HCT116 (cell line): ENCODE data around the gene UCHL3. TPM values are rescaled to one million over a fixed set of nuclear protein-coding genes. Genes with fewer than 3 reads are reported as not detected.

Experiments
- ATAC-seq: fragments of 200-7000 bp; cut with Tn5 transposase; 2 replicates; pipeline ENCODE4 v1.9.1; 2020; ENCODE audit warnings: mild to moderate bottlenecking, moderate library complexity
- BruUV-seq: library from RNA; stranded (reverse); fragments of 400-500 nt; replicated peaks from 2 replicates; lab custom pipeline; 2021; lab: Mats Ljungman, UMichigan
- CTCF ChIA-PET: fragments of 300-600 bp; sonication (Branson Sonifier 250); formaldehyde crosslinking; loops from one replicate; lab custom pipeline; 2021; ENCODE audit warnings: antibody characterized with exemption; lab: Charles Lee
- POLR2A ChIA-PET: fragments of 300-600, 350-600 bp; sonication (Branson Sonifier 250); formaldehyde crosslinking; loops from one replicate; lab custom pipeline; 2021; ENCODE audit warnings: antibody characterized with exemption; lab: Charles Lee
- RAD21 ChIA-PET, 2 experiments: fragments of 300-600 bp; sonication (Branson Sonifier 250); formaldehyde crosslinking; loops; one replicate each; lab custom pipeline; 2023; ENCODE audit warnings: low total read pairs in 2 of 2; ENCODE audit not compliant: uncharacterized antibody in 2 of 2, unreplicated experiment in 2 of 2, low non-redundant PET in 1 of 2; lab: Charles Lee
- DNase-seq: peaks from one replicate; pipeline ENCODE4 v3.0.0-alpha.2; 2010; ENCODE audit warnings: low read depth, low spot score
- H2AFZ ChIP-seq: fragments of 200-600 bp; shearing (Covaris generic), sonication (generic); 2 replicates; pipeline ENCODE4 v1.6.1; 2017; ENCODE audit warnings: low read depth, mixed run types, mixed read lengths, antibody characterized with exemption, low read length; ENCODE audit not compliant: poor library complexity, severe bottlenecking
- H3K27ac ChIP-seq: 2 replicates; pipeline ENCODE4 v1.5.1; 2012; ENCODE audit warnings: low read depth, low read length
- H3K27me3 ChIP-seq: fragments of 200-600 bp; sonication (generic); 2 replicates; pipeline ENCODE4 v1.6.1; 2016; ENCODE audit warnings: mixed run types, low read length, mixed read lengths; ENCODE audit not compliant: insufficient read depth
- H3K36me3 ChIP-seq, 2 experiments: fragments of 200-500 bp in 1 of 2; fragments of 200-600 bp in 1 of 2; sonication (Bioruptor generic) in 1 of 2; sonication (generic) in 1 of 2; 2 replicates each; pipeline versions ENCODE4 v1.5.1 to v1.6.1; 2014 to 2016; ENCODE audit warnings: low read length in 2 of 2, inconsistent platforms in 1 of 2, mixed read lengths in 1 of 2, mixed run types in 1 of 2; ENCODE audit not compliant: insufficient read depth in 2 of 2, control insufficient read depth in 1 of 2
- H3K4me1 ChIP-seq, 2 experiments: fragments of 200-600 bp in 1 of 2; sonication (generic) in 1 of 2; 2 replicates each; pipeline versions ENCODE4 v1.5.1 to v1.6.1; 2012 to 2017; ENCODE audit warnings: low read length in 2 of 2, inconsistent platforms in 1 of 2, mild to moderate bottlenecking in 1 of 2, mixed read lengths in 1 of 2, mixed run types in 1 of 2, moderate library complexity in 1 of 2; ENCODE audit not compliant: insufficient read depth in 2 of 2, control insufficient read depth in 1 of 2
- H3K4me2 ChIP-seq: fragments of 200-600 bp; sonication (generic); 2 replicates; pipeline ENCODE4 v1.6.1; 2017; ENCODE audit warnings: mixed run types, low read length, mixed read lengths
- H3K4me3 ChIP-seq, 2 experiments: fragments of 200-600 bp in 1 of 2; sonication (generic) in 1 of 2; replicated peaks in 1 of 2; 2 replicates each; pipeline ENCODE4 v1.5.1; 2011 to 2016; ENCODE audit warnings: low read length in 2 of 2, control low read depth in 1 of 2, low read depth in 1 of 2, mild to moderate bottlenecking in 1 of 2, mixed read lengths in 1 of 2, mixed run types in 1 of 2
- H3K79me2 ChIP-seq: fragments of 200-600 bp; sonication (generic); 2 replicates; pipeline ENCODE4 v1.6.1; 2017; ENCODE audit warnings: mild to moderate bottlenecking, mixed run types, low read length, moderate library complexity, mixed read lengths; ENCODE audit not compliant: insufficient read depth
- H3K9ac ChIP-seq: fragments of 200-600 bp; sonication (generic); 2 replicates; pipeline ENCODE4 v1.6.1; 2016; ENCODE audit warnings: low read length, mixed read lengths
- H3K9me2 ChIP-seq: fragments of 200-600 bp; sonication (generic), shearing (Covaris generic); 2 replicates; pipeline ENCODE4 v1.6.1; 2017; ENCODE audit warnings: mixed run types, mild to moderate bottlenecking, moderate library complexity; ENCODE audit not compliant: insufficient read depth
- H3K9me3 ChIP-seq, 2 experiments: fragments of 200-500 bp in 1 of 2; fragments of 200-600 bp in 1 of 2; sonication (Bioruptor generic) in 1 of 2; sonication (generic) in 1 of 2; 2 replicates each; pipeline ENCODE4 v1.6.1; 2014 to 2017; ENCODE audit warnings: low read length in 2 of 2, mixed read lengths in 2 of 2, inconsistent platforms in 1 of 2, low read depth in 1 of 2, mild to moderate bottlenecking in 1 of 2, mixed run types in 1 of 2, moderate library complexity in 1 of 2; ENCODE audit not compliant: control insufficient read depth in 1 of 2, insufficient read depth in 1 of 2
- H4K20me1 ChIP-seq: fragments of 200-600 bp; sonication (generic), shearing (Covaris generic); 2 replicates; pipeline ENCODE4 v1.6.1; 2017; ENCODE audit warnings: mixed run types, mild to moderate bottlenecking, moderate library complexity; ENCODE audit not compliant: insufficient read depth
- ELF1 ChIP-seq: IDR thresholded peaks from 2 replicates; pipeline ENCODE4 v1.6.1; 2012; ENCODE audit warnings: low read depth, borderline replicate concordance
- EZH2phosphoT487 ChIP-seq: fragments of 200-600 bp; IDR thresholded peaks from 2 replicates; pipeline ENCODE4 v1.6.1; 2018; ENCODE audit warnings: antibody characterized with exemption, borderline replicate concordance
- FOSL1 ChIP-seq: IDR thresholded peaks from 2 replicates; pipeline ENCODE4 v1.6.1; 2012; ENCODE audit warnings: low read depth
- JUND ChIP-seq: IDR thresholded peaks from 2 replicates; pipeline ENCODE4 v1.6.1; 2012
- POLR2AphosphoS5 ChIP-seq: IDR thresholded peaks from 2 replicates; pipeline ENCODE4 v1.6.1; 2011; ENCODE audit warnings: mild to moderate bottlenecking, low read depth, low read length, moderate library complexity
- SRF ChIP-seq: IDR thresholded peaks from 2 replicates; pipeline ENCODE4 v1.6.1; 2012; ENCODE audit warnings: low read depth
- TCF7L2 ChIP-seq: IDR thresholded peaks from 2 replicates; pipeline ENCODE4 v1.7.0; 2011; ENCODE audit warnings: borderline replicate concordance, inconsistent platforms; ENCODE audit not compliant: insufficient read depth, insufficient read length; ENCODE audit errors: extremely low read depth
- YY1 ChIP-seq: IDR thresholded peaks from 2 replicates; pipeline ENCODE4 v1.6.1; 2011; ENCODE audit warnings: low read length, low read depth, moderate library complexity, mild to moderate bottlenecking; ENCODE audit not compliant: insufficient replicate concordance; ENCODE audit errors: extremely low read depth
- ZFX ChIP-seq: fragments of 450-650 bp; IDR thresholded peaks from 2 replicates; pipeline ENCODE4 v1.6.1; 2017
- ZNF274 ChIP-seq: fragments of 200-500 bp; sonication (Bioruptor generic); IDR thresholded peaks from 2 replicates; pipeline ENCODE4 v1.6.1; 2014; ENCODE audit warnings: mild to moderate bottlenecking, low read depth, low read length, inconsistent platforms
- intact Hi-C: fragments of 100-400 bp; cut with micrococcal nuclease; formaldehyde crosslinking; loops from 2 replicates; pipeline ENCODE4 v1.10.0; 2022
- total RNA-seq: library from RNA; stranded (reverse); gene quantifications from one replicate; pipeline ENCODE4 v1.2.1, GENCODE V29; 2021; ENCODE audit not compliant: unreplicated experiment
- TF ChIP-seq, protein P1 (sequence below), 3 experiments: fragments of 200-600 bp in 1 of 3; sonication (generic) in 1 of 3; IDR thresholded peaks in 2 of 3; conservative IDR thresholded peaks in 1 of 3; 2 replicates each; pipeline ENCODE4 v1.5.1; 2012 to 2017; ENCODE audit warnings: low read depth in 2 of 3, low read length in 2 of 3, antibody characterized with exemption in 1 of 3, borderline replicate concordance in 1 of 3, control low read depth in 1 of 3, mild to moderate bottlenecking in 1 of 3, mixed read lengths in 1 of 3, mixed run types in 1 of 3, moderate library complexity in 1 of 3; ENCODE audit not compliant: insufficient read depth in 1 of 3
- TF ChIP-seq, protein P2 (sequence below): IDR thresholded peaks from 2 replicates; pipeline ENCODE4 v1.6.1; 2012
- TF ChIP-seq, protein P3 (sequence below): IDR thresholded peaks from 2 replicates; pipeline ENCODE4 v1.6.1; 2012; ENCODE audit warnings: low read depth

Gene UCHL3
- total RNA-seq, 1 experiment from 2014 or later, result 32.4 TPM

DNA sequence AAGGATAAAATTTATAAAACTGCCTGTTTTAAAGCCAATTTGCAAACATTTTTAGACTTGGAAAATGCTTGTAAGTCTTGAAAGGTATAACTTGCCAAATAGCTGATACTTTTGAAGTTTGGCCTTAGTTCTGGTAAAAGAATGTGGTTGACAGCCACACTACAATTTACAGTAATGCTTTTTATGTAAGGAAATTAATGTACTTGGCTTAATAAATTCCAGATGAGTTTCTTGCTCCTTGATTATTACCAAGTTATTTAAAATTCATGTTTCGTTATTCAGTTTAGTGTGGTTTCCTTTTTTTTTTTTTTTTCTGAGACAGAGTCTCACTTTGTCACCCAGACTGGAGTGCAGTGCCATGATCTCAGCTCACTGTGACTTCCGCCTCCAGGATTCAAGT lies 101.4 kb downstream of the UCHL3 start:
- Histone ChIP-seq H3K4me2 (no peak overlapping the region), H3K36me3 (no peaks in the 10 kb centered on the region), H3K4me3 (no peak overlapping the region), H2AFZ (no peak overlapping the region), H3K4me1 (no peaks in the 10 kb centered on the region), H3K9me3 (no peaks in the 10 kb centered on the region), H4K20me1 (no peaks in the 10 kb centered on the region), H3K9me2 (no peaks in the 10 kb centered on the region), H3K79me2 (no peaks in the 10 kb centered on the region), H3K9ac (no peak overlapping the region), H3K27me3 (no peaks in the 10 kb centered on the region), H3K27ac (no peak overlapping the region)
- ChIA-PET CTCF (no interaction called here), RAD21 (no interaction called here), POLR2A (no interaction called here)
- TF ChIP-seq, protein P1, sequence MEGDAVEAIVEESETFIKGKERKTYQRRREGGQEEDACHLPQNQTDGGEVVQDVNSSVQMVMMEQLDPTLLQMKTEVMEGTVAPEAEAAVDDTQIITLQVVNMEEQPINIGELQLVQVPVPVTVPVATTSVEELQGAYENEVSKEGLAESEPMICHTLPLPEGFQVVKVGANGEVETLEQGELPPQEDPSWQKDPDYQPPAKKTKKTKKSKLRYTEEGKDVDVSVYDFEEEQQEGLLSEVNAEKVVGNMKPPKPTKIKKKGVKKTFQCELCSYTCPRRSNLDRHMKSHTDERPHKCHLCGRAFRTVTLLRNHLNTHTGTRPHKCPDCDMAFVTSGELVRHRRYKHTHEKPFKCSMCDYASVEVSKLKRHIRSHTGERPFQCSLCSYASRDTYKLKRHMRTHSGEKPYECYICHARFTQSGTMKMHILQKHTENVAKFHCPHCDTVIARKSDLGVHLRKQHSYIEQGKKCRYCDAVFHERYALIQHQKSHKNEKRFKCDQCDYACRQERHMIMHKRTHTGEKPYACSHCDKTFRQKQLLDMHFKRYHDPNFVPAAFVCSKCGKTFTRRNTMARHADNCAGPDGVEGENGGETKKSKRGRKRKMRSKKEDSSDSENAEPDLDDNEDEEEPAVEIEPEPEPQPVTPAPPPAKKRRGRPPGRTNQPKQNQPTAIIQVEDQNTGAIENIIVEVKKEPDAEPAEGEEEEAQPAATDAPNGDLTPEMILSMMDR (IDR thresholded peaks at IDR 0.05 in 2 of 3, conservative IDR thresholded peaks at IDR 0.05 in 1 of 3; ENCODE audit: borderline replicate concordance in 1 of 3, insufficient read depth in 1 of 3, low read depth in 2 of 3, low read length in 2 of 3), result no peak
- TF ChIP-seq ELF1 (no peak), ZNF274 (no peak), TCF7L2 (no peak), ZFX (no peak), EZH2phosphoT487 (no peak), YY1 (no peak), FOSL1 (no peak), POLR2AphosphoS5 (no peak), SRF (no peak), JUND (no peak)
- TF ChIP-seq, protein P2, sequence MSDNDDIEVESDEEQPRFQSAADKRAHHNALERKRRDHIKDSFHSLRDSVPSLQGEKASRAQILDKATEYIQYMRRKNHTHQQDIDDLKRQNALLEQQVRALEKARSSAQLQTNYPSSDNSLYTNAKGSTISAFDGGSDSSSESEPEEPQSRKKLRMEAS, result no peak
- TF ChIP-seq, protein P3, sequence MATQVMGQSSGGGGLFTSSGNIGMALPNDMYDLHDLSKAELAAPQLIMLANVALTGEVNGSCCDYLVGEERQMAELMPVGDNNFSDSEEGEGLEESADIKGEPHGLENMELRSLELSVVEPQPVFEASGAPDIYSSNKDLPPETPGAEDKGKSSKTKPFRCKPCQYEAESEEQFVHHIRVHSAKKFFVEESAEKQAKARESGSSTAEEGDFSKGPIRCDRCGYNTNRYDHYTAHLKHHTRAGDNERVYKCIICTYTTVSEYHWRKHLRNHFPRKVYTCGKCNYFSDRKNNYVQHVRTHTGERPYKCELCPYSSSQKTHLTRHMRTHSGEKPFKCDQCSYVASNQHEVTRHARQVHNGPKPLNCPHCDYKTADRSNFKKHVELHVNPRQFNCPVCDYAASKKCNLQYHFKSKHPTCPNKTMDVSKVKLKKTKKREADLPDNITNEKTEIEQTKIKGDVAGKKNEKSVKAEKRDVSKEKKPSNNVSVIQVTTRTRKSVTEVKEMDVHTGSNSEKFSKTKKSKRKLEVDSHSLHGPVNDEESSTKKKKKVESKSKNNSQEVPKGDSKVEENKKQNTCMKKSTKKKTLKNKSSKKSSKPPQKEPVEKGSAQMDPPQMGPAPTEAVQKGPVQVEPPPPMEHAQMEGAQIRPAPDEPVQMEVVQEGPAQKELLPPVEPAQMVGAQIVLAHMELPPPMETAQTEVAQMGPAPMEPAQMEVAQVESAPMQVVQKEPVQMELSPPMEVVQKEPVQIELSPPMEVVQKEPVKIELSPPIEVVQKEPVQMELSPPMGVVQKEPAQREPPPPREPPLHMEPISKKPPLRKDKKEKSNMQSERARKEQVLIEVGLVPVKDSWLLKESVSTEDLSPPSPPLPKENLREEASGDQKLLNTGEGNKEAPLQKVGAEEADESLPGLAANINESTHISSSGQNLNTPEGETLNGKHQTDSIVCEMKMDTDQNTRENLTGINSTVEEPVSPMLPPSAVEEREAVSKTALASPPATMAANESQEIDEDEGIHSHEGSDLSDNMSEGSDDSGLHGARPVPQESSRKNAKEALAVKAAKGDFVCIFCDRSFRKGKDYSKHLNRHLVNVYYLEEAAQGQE, result no peak
- DNase-seq (no peak), ATAC-seq (no peak)
- BruUV-seq, result no TSS peak
- intact Hi-C loops, result no loop called here
